B cell (primary cell): Measurements from ENCODE around the gene RIC8A.

Experiments used
- CTCF ChIP-seq: fragments of 200-600 bp; IDR thresholded peaks from one replicate; pipeline ENCODE4 v1.8.0; 2022; ENCODE audit warnings: antibody characterized with exemption, mild to moderate bottlenecking
- EZH2 ChIP-seq: IDR thresholded peaks from 2 replicates; pipeline ENCODE4 v1.6.1; 2012; ENCODE audit warnings: borderline replicate concordance, low read depth, mild to moderate bottlenecking, moderate library complexity, low read length; ENCODE audit not compliant: insufficient read depth, poor library complexity, severe bottlenecking

GRCh38 chr11:210122-210802, 2.8 kb downstream of the RIC8A start:
- TF ChIP-seq CTCF (no peak), EZH2 (no peak)
